Pericardium fibroblast (primary cell): ENCODE data around the gene KCNQ5. TPM values are rescaled to one million over a fixed set of nuclear protein-coding genes. Genes with fewer than 3 reads are reported as not detected.

Experiments used
- total RNA-seq: library from RNA; depleted of rRNA; stranded (reverse); fragments of >200 nt; gene quantifications from 2 replicates; pipeline ENCODE4 v1.2.3, GENCODE V29; 2015

Gene KCNQ5
- total RNA-seq: 0.17 and 1.2 TPM in 2 replicates

DNA sequence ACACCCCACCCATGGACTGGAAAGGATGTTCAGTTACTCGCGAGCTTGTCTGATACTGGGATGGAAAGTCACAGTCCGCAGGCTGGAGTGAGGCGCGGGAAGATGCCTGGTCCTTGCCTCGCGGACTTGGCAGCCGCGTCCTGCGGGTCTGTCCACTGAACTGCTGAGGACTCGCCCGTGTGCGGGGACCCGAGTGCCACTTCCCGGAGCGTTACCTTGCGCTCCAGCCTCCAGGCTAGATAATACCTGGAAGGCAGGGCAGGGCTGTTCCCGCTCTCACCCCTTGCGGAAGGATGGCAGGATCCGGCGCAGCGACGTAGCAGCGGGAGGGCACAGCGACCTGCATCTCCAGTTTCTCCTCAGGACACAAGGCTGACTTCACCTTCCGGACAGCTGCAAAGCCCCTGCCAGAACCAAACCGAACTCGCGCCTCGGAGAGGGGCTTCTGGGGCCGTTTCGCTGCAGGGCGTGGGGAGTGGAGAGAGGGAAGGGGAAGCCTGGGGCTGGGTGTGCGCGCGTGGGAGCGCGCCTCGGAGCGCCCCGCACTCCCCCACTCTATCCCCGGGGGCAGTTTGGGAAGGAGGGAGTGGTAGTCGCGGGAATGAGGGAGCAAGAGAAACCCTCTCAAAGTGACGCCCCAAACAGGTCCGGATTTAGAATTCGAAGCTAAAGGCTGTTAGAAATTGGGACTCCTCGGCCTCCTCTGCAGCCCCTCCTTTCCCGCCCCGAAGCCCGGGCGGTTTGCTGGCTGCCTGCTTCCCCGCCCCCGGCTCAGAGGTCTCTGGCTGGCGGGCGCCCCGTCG, at the start of gene KCNQ5:
KCNQ5 (plus strand) TSS at position 774 of the 803 bp plus-strand sequence.

DNA sequence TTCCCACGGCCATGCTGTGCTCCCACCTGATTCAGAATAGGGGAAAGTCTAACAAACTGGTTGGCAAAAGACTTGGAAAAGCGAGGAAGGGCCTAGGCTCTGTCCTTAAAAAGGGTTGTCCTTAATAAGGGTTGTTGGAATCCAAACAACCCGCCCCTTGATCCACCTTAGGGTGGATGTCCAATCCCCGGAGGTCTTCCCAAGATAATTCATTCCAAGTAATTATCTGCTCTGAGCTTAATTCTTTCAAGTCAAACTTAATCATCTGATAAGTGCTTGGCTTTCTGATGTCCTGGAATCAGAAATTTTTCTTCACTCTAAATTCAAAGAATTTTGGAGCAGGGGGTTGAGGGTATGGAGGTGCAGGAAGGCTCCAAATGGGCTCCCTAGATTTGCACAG, 603.5 kb downstream of the KCNQ5 start, which contains the start of gene KHDC1L:
KHDC1L (minus strand) TSS at position 101 of the 400 bp plus-strand sequence; CDS start at position 13, 88 bp downstream.

